ENCODE results near the gene AP1S1. TPM values are rescaled to one million over a fixed set of nuclear protein-coding genes. Genes with fewer than 3 reads are reported as not detected.
"Not testable (repeated sequence)": the region's sequence is repeated elsewhere in the genome, so short reads cannot be mapped to it uniquely, and the experiment has no call there.

AP1S1 gene
- total RNA-seq = 23.6 TPM

GRCh38 chr7:101153969-101154692 is at the start of gene AP1S1:
Gene AP1S1 (plus strand): TSS chr7:101154476. CDS start chr7:101154515, 39 bp downstream.
- peak; percentile 97 for DNase-seq

DNA sequence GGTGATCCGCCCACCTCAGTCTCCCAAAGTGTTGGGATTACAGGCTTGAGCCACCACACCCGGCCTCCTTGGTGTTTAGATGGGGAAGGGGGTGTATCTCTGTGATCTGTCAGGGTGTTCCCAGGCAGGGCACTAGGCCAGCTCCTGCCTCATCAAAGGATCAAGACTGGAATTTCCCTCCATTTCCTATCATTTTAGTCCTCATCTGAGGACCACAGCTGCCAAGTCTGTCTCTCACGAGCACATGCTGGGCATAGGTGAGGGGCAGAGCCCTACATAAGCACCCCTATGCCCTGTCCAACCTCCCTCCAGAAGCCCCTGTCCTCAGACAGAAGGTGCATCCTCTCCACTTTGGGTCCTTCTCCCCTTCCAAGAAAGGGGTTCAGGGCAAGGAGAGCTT is 49.5 kb upstream of the AP1S1 start:
- no peak for DNase-seq

DNA sequence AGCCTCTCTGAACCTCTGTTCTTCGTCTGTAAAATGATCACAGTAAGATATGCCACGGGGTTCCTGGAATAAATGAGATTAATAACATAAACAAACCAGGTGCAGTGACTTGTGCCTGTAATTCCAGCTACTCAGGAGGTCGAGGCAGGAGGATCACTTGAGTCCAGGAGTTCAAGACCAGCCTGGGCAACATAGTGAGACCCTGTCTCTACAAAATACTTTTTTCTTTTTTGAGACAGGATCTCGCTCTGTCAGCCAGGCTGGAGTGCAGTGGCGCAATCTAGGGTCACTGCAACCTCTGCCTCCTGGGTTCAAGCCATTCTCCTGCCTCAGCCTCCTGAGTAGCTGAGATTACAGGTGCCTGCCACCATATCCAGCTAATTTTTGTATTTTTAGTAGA is 49.0 kb upstream of the AP1S1 start:
- DNase-seq = not testable (repeated sequence)

- no peak for DNase-seq
Measured at GRCh38 chr7:101106386-101106785, 47.9 kb upstream of the AP1S1 start.

DNA sequence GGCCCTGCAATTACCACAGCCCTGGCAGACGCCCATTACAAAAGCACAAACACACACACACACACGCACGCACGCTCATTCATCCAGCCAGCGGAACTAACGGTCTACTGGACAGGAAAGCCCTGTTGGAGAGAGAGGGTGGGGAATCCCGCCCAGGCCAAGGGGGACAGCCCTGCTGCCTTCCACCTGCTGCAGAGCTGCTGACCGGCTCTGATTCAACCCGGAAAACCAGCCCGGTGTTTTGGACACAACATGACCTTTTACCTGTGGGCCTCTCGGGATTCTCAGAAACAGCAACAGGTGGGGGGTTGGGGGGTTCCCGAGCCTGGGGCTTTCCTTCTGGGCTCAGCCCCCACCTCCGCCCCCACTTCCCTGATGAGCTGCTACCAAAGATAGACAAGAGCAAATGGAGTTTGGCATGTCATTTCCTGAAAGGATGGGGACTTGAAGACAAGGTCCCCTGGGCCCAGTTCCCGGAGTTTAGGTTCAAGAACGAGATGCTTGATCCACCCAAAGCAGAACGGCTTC is 45.9 kb upstream of the AP1S1 start:
- DNase-seq = peak; percentile 54

GRCh38 chr7:101108961-101109360 is 45.3 kb upstream of the AP1S1 start:
- no peak for DNase-seq

- DNase-seq = no peak
Measured at GRCh38 chr7:101109368-101109767, 44.9 kb upstream of the AP1S1 start.

- no peak for DNase-seq
Measured at GRCh38 chr7:101111261-101111660, 43.0 kb upstream of the AP1S1 start.

GRCh38 chr7:101112233-101112632 is 42.0 kb upstream of the AP1S1 start:
- peak; percentile 40 for DNase-seq

GRCh38 chr7:101113140-101113539 is 41.1 kb upstream of the AP1S1 start:
- not testable (repeated sequence) for DNase-seq

- DNase-seq = no peak
Measured at GRCh38 chr7:101113836-101114235, 40.4 kb upstream of the AP1S1 start.

DNA sequence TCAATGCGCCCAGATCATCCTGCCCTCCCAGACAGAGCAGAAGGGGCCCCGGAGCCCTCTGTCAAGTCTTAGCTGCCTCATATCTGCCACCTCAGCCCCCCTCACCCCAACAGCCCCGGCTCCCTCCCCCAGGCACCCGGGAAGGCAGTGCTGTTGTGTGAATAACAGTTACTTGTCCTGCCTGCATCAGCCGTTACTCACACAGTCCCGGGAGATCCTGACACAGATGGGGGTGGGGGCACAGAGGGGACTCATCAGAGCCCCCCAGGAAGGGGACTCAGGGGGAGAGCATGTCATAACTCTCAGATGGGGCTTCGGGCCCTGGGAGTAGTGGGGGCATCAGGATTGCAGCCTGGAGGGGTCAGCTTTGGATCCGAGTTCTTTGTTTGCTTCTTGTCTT is 39.8 kb upstream of the AP1S1 start:
- no peak for DNase-seq

DNA sequence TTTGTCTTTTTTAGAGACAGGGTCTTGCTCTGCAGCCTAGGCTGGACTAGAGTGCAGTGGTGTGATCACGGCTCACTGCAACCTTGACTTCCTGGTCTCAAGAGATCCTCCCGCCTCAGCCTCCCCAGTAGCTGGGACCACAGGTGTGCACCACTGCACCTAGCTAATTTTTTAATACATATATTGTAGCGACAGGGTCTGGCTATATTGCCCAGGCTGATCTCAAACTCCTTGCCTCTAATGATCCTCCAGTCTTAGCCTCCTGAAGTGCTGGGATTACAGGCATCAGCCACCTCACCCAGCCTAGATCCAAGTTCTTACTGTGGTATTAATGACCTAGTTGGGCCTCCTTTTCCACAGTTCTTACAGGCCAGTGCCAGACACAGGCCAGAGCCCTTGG is 39.1 kb upstream of the AP1S1 start:
- no peak for DNase-seq

DNA sequence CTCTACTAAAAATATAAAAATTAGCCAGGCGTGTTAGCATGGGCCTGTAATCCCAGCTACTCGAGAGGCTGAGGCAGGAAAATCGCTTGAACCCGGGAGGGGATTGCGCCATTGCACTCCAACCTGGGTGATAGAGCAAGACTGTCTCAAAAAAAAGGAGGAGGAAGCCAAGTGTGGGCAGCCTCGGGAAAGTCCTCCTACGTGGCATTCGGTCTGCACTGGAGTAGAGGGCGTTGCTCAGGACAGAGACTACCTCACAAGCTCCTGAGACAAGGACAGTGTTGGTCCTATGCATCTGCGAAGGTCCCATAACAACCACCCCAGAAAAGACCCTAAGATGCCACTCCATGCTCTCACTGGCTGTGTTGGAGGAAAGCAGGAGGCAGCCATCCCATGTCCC is 37.4 kb upstream of the AP1S1 start:
- DNase-seq = no peak

- DNase-seq = no peak
Measured at GRCh38 chr7:101118856-101119255, 35.4 kb upstream of the AP1S1 start.

- no peak for DNase-seq
Measured at GRCh38 chr7:101119876-101120275, 34.4 kb upstream of the AP1S1 start.

- DNase-seq = no peak
Measured at GRCh38 chr7:101120315-101120714, 34.0 kb upstream of the AP1S1 start.

DNA sequence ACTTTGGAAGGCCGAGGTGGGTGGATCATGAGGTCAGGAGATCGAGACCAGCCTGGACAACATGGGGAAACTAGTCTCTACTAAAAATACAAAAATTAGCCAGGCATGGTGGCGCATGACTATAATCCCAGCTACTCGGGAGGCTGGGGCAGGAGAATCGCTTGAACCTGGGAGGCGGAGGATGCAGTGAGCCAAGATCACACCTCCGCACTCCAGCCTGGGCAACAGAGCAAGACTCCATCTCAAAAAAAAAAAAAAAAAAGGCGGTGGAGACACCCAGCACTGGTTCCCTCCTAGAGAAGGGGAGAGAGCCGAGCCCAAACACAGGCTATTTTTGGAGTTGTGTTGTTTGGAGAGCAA is 32.7 kb upstream of the AP1S1 start:
- not testable (repeated sequence) for DNase-seq

DNA sequence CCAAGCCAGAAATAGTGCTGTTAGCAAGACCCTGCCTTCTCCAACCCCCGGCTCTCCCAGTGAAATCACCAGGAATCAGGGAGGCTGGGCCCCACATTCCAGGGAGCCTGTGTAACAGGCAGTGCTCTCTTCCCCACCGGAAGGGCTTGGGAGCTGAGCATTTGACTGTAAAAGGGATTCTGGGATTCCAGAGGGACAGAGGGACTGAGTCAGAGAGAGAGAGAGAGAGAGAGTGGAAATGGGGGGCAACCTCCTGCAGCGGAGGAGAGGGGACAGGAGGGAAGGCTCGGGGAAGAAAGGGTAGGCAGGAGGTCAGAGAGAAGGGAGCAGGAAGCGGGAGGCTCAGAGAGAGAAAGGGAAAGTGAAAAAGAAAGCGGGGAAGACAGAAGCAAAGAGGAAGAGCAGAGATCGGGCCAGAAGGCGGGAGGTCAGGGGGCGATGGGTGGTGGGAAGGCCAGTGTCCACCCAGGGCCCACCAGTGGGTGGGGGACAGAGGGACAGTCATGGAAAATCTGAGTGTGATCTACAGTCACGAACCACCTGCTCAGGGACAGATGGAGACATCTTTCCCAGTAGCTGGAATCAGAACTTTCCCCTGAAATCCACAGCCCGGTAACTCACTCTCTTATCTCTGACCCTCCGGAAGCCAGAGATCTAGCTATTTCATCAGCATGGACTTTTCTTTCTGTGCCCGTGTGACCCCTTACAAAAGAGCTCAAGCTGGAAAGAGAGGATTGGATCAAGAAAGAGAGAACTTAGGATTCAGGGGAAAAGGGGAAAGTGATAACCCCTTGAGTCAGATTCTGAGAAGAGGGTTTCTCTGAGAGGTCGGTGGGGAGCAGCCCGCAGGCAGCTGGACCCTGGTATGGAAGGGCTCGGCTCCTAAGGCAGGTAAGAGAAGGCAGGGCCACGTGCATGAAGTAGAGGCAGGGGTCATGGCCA is 32.0 kb upstream of the AP1S1 start:
- DNase-seq = peak; percentile 94

DNA sequence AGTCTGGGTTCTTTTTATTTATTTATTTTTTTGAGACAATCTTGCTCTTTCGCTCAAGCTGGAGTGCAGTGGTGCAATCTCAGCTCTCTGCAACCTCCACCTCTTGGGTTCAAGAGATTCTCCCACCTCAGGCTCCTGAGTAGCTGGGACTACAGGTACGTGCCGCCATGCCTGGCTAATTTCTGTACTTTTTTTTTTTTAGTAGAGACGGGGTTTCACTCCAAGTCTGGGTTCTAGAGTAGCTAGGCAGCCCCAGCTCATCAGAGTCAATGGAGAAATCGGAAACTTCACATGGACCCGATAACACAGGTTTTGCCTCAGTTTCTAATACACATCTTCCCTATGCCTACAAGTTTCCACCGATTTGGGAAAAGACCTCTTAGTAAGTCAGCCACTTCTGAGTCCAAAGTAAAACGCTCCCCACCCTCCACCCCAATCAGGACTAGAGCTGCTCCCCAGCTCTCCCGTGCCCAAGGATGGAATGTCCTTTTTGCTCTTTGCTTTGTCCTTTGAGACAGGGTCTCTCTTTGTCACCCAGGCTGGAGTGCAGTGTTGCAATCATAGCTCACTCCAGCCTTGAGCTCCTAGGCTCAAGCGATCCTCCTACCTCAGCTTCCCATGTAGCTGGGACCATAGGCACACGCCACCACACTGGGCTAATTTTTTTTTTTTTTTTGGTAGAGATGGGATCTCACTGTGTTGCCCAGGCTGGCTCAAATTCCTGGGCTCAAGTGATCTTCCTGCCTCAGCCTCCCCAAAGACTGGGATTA is 31.2 kb upstream of the AP1S1 start:
- no peak for DNase-seq

DNA sequence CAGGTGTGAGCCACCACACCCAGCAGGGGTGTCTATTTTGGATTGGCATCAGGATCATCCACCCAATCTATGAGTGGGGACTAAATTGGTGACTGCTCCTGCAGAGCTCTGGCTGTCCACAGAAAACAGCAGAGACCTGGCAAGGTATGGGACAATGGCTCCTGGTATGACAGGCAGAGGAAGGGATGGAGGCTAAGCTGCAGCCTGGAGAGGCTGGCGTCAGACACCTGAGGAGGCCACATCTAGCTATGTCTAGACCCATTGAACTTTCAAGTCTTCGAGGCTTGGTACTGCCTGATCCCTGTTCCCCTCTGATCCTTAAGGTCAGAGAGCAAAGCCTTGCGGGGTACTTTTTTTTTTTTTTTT is 30.6 kb upstream of the AP1S1 start:
- no peak for DNase-seq

GRCh38 chr7:101124376-101125056 is 29.8 kb upstream of the AP1S1 start:
- DNase-seq = peak; percentile 67

Measured in tongue (tissue), 2 donors.